NCI-H2196 (cell line): ENCODE measurements around the gene SLC5A9.
"Not testable (repeated sequence)": the region's sequence is repeated elsewhere in the genome, so short reads cannot be mapped to it uniquely, and the experiment has no call there.

ENCODE experiments used
- DNase-seq: peaks from one replicate; lab custom pipeline; 2025; ENCODE audit not compliant: unreplicated experiment; lab: John Stamatoyannopoulos, UW

Gene SLC5A9

GRCh38 chr1:48236716-48237470 lies 14.4 kb downstream of the SLC5A9 start:
- DNase-seq, result no peak

GRCh38 chr1:48242141-48242736 lies 19.7 kb downstream of the SLC5A9 start:
- DNase-seq, result no peak

DNA sequence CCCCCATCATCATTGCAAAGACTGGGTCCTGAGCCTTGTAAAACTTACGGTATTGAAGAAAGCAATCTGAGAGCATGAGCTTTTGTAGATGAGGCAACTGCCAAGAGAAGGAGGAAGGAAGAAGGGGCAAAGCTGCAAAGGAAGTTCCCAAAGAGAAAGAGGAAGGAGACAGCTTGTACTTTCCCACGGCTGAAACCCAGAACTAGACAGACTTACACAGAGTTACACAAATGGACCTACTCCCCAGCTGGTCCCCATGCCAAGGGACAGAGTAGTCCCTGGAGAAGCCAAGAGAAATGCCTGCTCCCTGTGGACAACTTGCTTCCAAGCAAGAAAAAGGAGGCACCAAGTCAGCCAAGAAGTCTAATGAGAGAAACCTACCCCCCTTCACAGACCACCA lies 22.6 kb downstream of the SLC5A9 start:
- DNase-seq, result no peak

DNA sequence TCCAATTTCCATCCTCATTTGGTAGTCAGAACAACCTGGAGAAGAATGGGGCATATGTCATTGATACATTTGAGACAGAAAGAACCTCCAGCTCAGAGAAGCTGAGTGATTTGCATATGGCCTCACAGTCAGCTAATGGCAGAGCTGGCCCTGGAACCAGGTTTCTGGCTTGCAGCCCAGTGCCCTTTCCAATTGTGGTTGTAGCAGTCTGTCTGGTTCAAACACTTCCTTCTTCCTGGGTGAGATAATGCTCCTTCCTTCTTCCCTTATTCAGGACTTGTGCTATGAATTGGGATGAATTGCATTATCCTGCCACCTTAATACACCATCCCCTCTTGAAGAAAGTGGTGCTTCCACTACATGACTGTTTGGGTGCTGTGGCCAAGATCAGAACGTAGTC lies 24.2 kb downstream of the SLC5A9 start:
- peak; percentile 59 for DNase-seq

GRCh38 chr1:48248356-48248755 lies 25.8 kb downstream of the SLC5A9 start:
- no peak for DNase-seq

GRCh38 chr1:48249868-48250267 lies 27.4 kb downstream of the SLC5A9 start:
- DNase-seq, result no peak

DNA sequence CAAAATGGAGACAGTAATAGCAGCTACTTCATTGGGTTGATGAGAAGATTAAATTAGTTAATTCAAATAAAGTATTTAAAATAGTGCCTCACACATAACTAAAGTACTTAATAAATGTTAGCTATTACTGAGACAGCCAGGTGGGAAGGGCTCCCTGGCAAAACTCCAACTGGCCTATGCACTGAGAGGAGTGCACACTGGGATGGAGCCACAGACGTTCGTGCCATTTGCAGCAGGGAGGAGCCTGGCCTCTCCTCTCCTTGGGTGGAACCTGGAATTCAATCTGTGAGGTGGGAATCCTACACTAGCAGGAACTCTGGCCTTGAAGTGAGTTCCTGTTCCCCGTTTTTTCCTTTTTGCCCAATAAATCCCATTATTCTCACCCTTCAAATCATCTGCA lies 28.1 kb downstream of the SLC5A9 start:
- DNase-seq, result no peak

GRCh38 chr1:48251323-48251722 lies 28.8 kb downstream of the SLC5A9 start:
- DNase-seq, result no peak

- DNase-seq, result no peak
Measured at GRCh38 chr1:48251821-48252220, 29.3 kb downstream of the SLC5A9 start.

- DNase-seq, result no peak
Measured at GRCh38 chr1:48254254-48254653, 31.7 kb downstream of the SLC5A9 start.

DNA sequence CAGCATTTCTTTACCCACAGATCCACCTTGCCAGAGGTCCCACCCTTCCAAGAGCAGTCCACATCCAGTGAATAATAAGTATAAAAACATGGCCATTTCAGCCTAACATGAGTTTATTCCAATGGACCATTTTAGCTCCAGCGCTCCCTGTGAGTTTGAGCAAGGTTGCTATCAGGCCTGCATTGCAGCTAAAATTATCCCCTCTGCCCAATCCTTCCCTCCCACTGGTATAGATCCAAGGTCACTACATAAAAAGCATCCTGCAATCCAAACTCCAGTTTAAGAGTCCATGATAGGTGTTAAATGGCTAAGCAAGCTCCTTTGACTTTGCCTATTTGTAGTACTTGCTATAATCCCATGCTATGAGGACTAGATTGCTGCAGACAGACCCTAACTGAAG lies 35.6 kb downstream of the SLC5A9 start:
- no peak for DNase-seq

GRCh38 chr1:48261881-48262400 lies 39.4 kb downstream of the SLC5A9 start:
- DNase-seq, result no peak

GRCh38 chr1:48263041-48263440 lies 40.5 kb downstream of the SLC5A9 start:
- DNase-seq, result no peak

GRCh38 chr1:48266576-48266975 lies 44.1 kb downstream of the SLC5A9 start:
- no peak for DNase-seq

DNA sequence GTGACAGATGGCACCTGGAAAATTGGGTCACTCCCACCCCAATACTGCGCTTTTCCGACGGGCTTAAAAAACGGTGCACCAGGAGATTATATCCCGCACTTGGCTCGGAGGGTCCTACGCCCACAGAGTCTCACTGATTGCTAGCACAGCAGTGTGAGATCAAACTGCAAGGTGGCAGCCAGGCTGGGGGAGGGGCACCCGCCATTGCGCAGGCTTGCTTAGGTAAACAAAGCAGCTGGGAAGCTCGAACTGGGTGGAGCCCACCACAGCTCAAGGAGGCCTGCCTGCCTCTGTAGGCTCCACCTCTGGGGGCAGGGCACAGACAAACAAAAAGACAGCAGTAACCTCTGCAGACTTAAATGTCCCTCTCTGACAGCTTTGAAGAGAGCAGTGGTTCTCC lies 54.9 kb downstream of the SLC5A9 start:
- not testable (repeated sequence) for DNase-seq

GRCh38 chr1:48282329-48282728 lies 59.8 kb downstream of the SLC5A9 start:
- DNase-seq, result not testable (repeated sequence)

DNA sequence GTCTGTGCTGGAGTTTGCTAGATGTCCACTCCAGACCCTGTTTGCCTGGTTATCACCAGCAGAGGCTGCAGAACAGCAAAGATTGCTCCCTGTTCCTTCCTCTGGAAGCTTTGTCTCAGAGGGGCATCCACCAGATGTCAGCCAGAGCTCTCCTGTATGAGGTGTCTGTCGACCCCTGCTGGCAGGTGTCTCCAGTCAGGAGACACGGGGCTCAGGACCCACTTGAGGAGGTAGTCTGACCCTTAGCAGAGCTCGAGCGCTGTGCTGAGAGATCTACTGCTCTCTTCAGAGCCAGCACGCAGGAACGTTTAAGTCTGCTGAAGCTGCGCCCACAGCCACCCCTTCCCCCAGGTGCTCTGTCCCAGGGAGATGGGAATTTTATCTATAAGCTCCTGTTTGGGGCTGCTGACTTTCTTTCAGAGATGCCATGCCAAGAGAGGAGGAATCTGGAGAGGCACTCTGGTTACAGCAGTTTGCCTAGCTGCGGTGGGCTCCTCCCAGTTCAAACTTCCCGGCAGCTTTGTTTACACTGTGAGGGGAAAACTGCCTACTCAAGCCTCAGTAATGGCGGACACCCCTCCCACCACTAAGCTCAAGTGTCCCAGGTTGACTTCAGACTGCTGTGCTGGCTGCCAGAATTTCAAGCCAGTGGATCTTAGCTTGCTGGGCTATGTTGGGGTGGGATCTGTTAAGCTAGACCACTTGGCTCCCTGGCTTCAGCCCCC lies 62.3 kb downstream of the SLC5A9 start:
- DNase-seq, result peak; percentile 8

GRCh38 chr1:48285525-48285924 lies 63.0 kb downstream of the SLC5A9 start:
- DNase-seq, result no peak

GRCh38 chr1:48291421-48291820 lies 68.9 kb downstream of the SLC5A9 start:
- no peak for DNase-seq

GRCh38 chr1:48292706-48293105 lies 70.2 kb downstream of the SLC5A9 start:
- no peak for DNase-seq

GRCh38 chr1:48294094-48294493 lies 71.6 kb downstream of the SLC5A9 start:
- DNase-seq, result not testable (repeated sequence)

DNA sequence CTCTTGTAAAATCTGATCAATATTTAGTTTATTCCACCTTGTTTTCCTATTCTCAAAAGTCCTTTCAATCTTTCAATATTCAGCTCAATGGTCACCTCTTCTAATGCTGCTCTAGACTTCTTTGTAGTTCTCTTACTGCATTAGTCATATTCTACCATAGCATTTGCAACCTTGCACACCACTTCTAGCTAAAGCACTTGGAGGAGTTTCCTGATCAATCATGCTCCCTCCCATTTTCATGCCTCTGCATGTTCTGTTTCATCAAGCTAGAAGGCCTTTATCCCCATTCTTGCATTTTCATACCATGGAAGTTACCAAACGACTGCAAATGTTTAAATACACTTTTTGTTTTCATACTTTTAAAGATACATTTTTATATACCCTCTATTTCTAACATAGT lies 72.1 kb downstream of the SLC5A9 start:
- DNase-seq, result no peak
